Muscle layer of colon (tissue), 2 donors: ENCODE data around the gene INPP5A.
"Not testable (repeated sequence)": the region's sequence is repeated elsewhere in the genome, so short reads cannot be mapped to it uniquely, and the experiment has no call there.

Source experiments
- H3K27ac ChIP-seq: one replicate; pipeline ENCODE4 v1.7.0; 2013; ENCODE audit warnings: low read depth, mild to moderate bottlenecking, low read length, moderate library complexity
- H3K27me3 ChIP-seq, 2 donors: one replicate each; pipeline ENCODE4 v1.7.0; 2013; ENCODE audit warnings: low read length in 2 of 2, mild to moderate bottlenecking in 2 of 2; ENCODE audit not compliant: insufficient read depth in 2 of 2, control insufficient read depth in 1 of 2
- H3K36me3 ChIP-seq: one replicate; pipeline ENCODE4 v1.7.0; 2013; ENCODE audit warnings: mild to moderate bottlenecking, low read length; ENCODE audit not compliant: insufficient read depth
- H3K4me1 ChIP-seq: one replicate; pipeline ENCODE4 v1.7.0; 2013; ENCODE audit warnings: mild to moderate bottlenecking, low read length; ENCODE audit not compliant: insufficient read depth
- H3K4me3 ChIP-seq, 2 donors: one replicate each; pipeline ENCODE4 v1.7.0; 2013; ENCODE audit warnings: low read length in 2 of 2, low read depth in 1 of 2, mild to moderate bottlenecking in 1 of 2, moderate library complexity in 1 of 2
- H3K9ac ChIP-seq: one replicate; pipeline ENCODE4 v1.7.0; 2013; ENCODE audit warnings: low read length
- H3K9me3 ChIP-seq: one replicate; pipeline ENCODE4 v1.7.0; 2013; ENCODE audit warnings: mild to moderate bottlenecking, low read length
- donor health status: abdominal sarcoma.
- donor health status: Adenocarcinoma of cecum.

INPP5A gene

GRCh38 chr10:132595854-132596253 lies 58.3 kb downstream of the INPP5A start:
- H3K4me3 ChIP-seq = no peak overlapping the region
- H3K9me3 ChIP-seq = no peaks in the 10 kb centered on the region
- no peak overlapping the region for H3K9ac ChIP-seq
- H3K36me3 ChIP-seq = no peaks in the 10 kb centered on the region
- H3K27me3 ChIP-seq = no peaks in the 10 kb centered on the region
- peak overlapping the region; percentile 27 for H3K27ac ChIP-seq
- peaks cover 39% of the 10 kb centered on the region for H3K4me1 ChIP-seq

- Histone ChIP-seq H3K27ac (no peak overlapping the region), H3K4me1 (peaks cover 39% of the 10 kb centered on the region), H3K9me3 (no peaks in the 10 kb centered on the region)
These were observed 59.2 kb downstream of the INPP5A start for GRCh38 chr10:132596742-132597279.

DNA sequence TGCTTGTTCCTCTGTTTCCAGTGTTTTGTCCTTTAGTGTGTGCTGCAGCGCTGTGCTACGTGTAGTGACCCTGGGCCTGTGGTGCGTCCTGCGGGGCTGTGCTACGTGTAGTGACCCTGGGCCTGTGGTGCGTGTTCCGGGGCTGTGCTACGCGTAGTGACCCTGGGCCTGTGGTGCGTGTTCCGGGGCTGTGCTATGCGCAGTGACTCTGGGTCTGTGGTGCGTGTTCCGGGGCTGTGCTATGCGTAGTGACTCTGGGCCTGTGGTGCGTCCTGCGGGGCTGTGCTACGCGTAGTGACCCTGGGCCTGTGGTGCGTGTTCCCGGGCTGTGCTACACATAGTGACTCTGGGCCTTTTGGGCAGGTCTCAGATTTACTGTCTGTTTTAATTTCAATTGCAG lies 60.1 kb downstream of the INPP5A start:
- Histone ChIP-seq H3K27ac (peak overlapping the region; percentile 37), H3K36me3 (no peaks in the 10 kb centered on the region), H3K27me3 (no peaks in the 10 kb centered on the region), H3K9me3 (no peaks in the 10 kb centered on the region), H3K9ac (no peak overlapping the region), H3K4me1 (peaks cover 39% of the 10 kb centered on the region), H3K4me3 (no peak overlapping the region)

More at GRCh38 chr10:132596742-132597279, 59.2 kb downstream of the INPP5A start:
- no peak overlapping the region for H3K4me3 ChIP-seq
- H3K36me3 ChIP-seq = no peaks in the 10 kb centered on the region
- H3K27me3 ChIP-seq = no peaks in the 10 kb centered on the region
- H3K9ac ChIP-seq = no peak overlapping the region

GRCh38 chr10:132599023-132599618 lies 61.5 kb downstream of the INPP5A start:
- not testable (repeated sequence) for H3K9me3 ChIP-seq, H3K9ac ChIP-seq, H3K27ac ChIP-seq

GRCh38 chr10:132599732-132600131 lies 62.1 kb downstream of the INPP5A start:
- Histone ChIP-seq H3K4me1 (peaks cover 39% of the 10 kb centered on the region), H3K9me3 (no peaks in the 10 kb centered on the region), H3K36me3 (no peaks in the 10 kb centered on the region), H3K9ac (no peak overlapping the region), H3K4me3 (no peak overlapping the region), H3K27me3 (no peaks in the 10 kb centered on the region), H3K27ac (no peak overlapping the region)

More at GRCh38 chr10:132599023-132599618, 61.5 kb downstream of the INPP5A start:
- H3K36me3 ChIP-seq, H3K27me3 ChIP-seq, H3K4me3 ChIP-seq: not testable (repeated sequence)
- peaks cover 39% of the 10 kb centered on the region for H3K4me1 ChIP-seq

- peaks cover 33% of the 10 kb centered on the region for H3K4me1 ChIP-seq
- H3K9me3 ChIP-seq = no peaks in the 10 kb centered on the region
- H3K27me3 ChIP-seq = no peaks in the 10 kb centered on the region
- H3K4me3 ChIP-seq = no peak overlapping the region
- no peak overlapping the region for H3K27ac ChIP-seq
- H3K9ac ChIP-seq = no peak overlapping the region
- H3K36me3 ChIP-seq = no peaks in the 10 kb centered on the region
These were observed 62.8 kb downstream of the INPP5A start for GRCh38 chr10:132600416-132600815.

GRCh38 chr10:132601567-132601966 lies 64.0 kb downstream of the INPP5A start:
- Histone ChIP-seq H3K4me1 (peaks cover 37% of the 10 kb centered on the region), H3K9me3 (no peaks in the 10 kb centered on the region), H3K27ac (no peak overlapping the region), H3K4me3 (no peak overlapping the region), H3K9ac (no peak overlapping the region), H3K27me3 (no peaks in the 10 kb centered on the region), H3K36me3 (no peaks in the 10 kb centered on the region)

DNA sequence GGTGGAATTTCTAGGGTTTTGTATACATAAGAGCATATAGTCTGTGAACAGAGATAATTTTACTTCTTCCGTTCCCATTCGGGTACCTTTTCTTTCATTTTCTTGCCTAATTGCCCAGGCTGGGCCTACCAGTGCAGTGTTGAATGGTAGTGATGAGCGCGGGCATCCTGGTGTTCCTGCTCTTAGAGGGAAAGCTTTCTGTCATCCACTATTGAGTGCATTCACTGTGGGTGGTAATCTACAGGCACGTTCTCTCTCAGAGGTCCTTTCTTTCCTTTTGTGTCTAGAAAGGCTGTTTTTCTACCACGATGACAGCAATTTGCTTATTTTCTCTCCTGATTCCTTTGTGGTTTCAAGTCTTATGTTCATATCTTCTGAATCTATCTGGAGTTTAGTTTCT lies 65.0 kb downstream of the INPP5A start:
- Histone ChIP-seq H3K27ac (no peak overlapping the region), H3K4me3 (no peak overlapping the region), H3K9ac (no peak overlapping the region), H3K4me1 (peaks cover 42% of the 10 kb centered on the region), H3K9me3 (no peaks in the 10 kb centered on the region), H3K27me3 (no peaks in the 10 kb centered on the region), H3K36me3 (no peaks in the 10 kb centered on the region)

DNA sequence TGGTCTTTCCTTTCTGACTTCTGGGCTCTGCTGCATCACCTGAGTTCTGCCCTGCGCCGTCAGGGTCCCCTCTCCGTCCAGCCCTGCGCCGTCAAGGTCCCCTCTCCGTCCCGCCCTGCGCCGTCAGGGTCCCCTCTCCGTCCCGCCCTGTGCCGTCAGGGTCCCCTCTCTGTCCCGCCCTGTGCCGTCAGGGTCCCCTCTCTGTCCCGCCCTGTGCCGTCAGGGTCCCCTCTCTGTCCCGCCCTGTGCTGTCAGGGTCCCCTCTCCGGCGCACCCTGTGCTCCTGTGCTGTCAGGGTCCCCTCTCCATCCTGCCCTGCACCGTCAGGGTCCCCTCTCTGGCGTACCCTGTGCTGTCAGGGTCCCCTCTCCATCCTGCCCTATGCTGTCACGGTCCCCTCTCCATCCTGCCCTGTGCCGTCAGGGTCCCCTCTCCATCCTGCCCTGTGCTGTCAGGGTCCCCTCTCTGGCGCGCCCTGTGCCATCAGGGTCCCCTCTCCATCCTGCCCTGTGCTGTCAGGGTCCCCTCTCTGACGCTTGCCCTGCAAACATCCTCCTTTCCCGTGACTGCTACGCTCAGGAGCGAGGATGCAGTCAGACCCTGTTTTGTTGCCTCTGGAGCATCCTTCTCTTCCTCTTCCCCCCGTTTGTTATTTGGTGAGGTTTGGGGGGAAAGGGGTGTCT lies 66.4 kb downstream of the INPP5A start:
- H3K4me3 ChIP-seq = no peak overlapping the region
- no peaks in the 10 kb centered on the region for H3K9me3 ChIP-seq
- H3K27ac ChIP-seq = no peak overlapping the region
- H3K4me1 ChIP-seq = peaks cover 39% of the 10 kb centered on the region
- H3K36me3 ChIP-seq = no peaks in the 10 kb centered on the region
- no peak overlapping the region for H3K9ac ChIP-seq
- H3K27me3 ChIP-seq = no peaks in the 10 kb centered on the region

DNA sequence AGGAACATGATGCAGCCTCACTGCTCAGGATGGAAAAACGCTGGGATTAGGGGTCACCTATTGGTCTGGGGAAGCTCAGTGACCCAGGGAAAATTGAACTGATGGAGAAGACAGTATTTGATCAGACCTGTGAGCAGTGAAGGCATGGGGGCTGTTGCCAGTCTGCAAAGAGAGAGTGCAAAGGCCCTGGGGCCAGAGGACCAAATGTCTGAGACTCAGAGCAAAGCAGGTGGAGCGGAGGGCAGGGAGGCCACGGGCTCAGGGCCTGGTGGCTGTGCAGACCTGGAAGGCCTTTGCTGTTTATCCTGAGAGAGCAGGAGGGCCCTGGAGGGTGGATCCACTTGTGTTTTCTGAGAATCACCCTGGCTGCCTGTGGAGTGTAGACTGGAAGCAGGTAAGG lies 67.1 kb downstream of the INPP5A start:
- no peaks in the 10 kb centered on the region for H3K27me3 ChIP-seq
- no peaks in the 10 kb centered on the region for H3K9me3 ChIP-seq
- H3K36me3 ChIP-seq = no peaks in the 10 kb centered on the region
- H3K4me1 ChIP-seq = peaks cover 39% of the 10 kb centered on the region
- no peak overlapping the region for H3K27ac ChIP-seq
- no peak overlapping the region for H3K4me3 ChIP-seq
- H3K9ac ChIP-seq = no peak overlapping the region

DNA sequence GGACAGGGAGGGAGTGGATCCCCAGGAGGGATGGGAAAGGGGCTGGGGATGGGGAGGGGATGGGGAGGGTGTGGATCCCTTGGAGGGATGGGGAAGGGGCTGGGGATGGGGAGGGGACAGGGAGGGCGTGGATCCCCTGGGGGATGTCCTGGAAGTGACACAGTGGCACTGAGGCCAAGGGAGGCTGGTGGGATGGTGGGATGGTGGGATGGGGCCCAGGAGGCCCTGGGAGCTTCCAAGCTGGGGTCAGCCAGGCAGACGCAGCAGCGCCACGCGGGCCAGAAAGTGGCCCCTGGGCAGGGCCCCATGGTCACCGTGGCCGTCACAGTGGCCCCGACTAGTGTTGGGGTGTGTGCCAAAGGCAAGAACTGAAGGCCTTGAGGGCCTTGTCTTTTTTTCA lies 67.8 kb downstream of the INPP5A start:
- H3K36me3 ChIP-seq = no peaks in the 10 kb centered on the region
- no peak overlapping the region for H3K27ac ChIP-seq
- no peak overlapping the region for H3K4me3 ChIP-seq
- H3K9ac ChIP-seq = no peak overlapping the region
- H3K27me3 ChIP-seq = no peaks in the 10 kb centered on the region
- H3K4me1 ChIP-seq = peaks cover 39% of the 10 kb centered on the region
- no peaks in the 10 kb centered on the region for H3K9me3 ChIP-seq
